H1 (cell line): ENCODE results near the gene IFT20.

Experiments used
- CREB1 ChIP-seq: IDR thresholded peaks from 2 replicates; pipeline ENCODE4 v1.6.1; 2012; ENCODE audit warnings: inconsistent platforms
- CTCF ChIP-seq, 3 experiments: IDR thresholded peaks; 1 replicate in 2 of 3; 2 replicates in 1 of 3; pipeline versions ENCODE4 v1.5.1 to v1.6.1; 2011; ENCODE audit warnings: low read length in 3 of 3, mild to moderate bottlenecking in 3 of 3, inconsistent platforms in 2 of 3, low read depth in 1 of 3, moderate library complexity in 1 of 3; ENCODE audit not compliant: insufficient read depth in 1 of 3; ENCODE audit errors: control extremely low read depth in 1 of 3
- POLR2A ChIP-seq, 2 experiments: IDR thresholded peaks; 1 replicate in 1 of 2; 2 replicates in 1 of 2; pipeline ENCODE4 v1.6.1; 2011; ENCODE audit warnings: low read depth in 2 of 2, low read length in 2 of 2, mild to moderate bottlenecking in 2 of 2; ENCODE audit errors: control extremely low read depth in 1 of 2
- RBBP5 ChIP-seq: IDR thresholded peaks from 2 replicates; pipeline ENCODE4 v1.7.1; 2012; ENCODE audit warnings: low read depth, mild to moderate bottlenecking, inconsistent platforms, low read length, moderate library complexity, borderline replicate concordance
- SIN3A ChIP-seq, 2 experiments: IDR thresholded peaks in 1 of 2; conservative IDR thresholded peaks in 1 of 2; 2 replicates each; pipeline ENCODE4 v1.6.1; 2011 to 2012; ENCODE audit warnings: low read length in 2 of 2, improper control_type of control experiment in 1 of 2, low read depth in 1 of 2, mild to moderate bottlenecking in 1 of 2
- SP1 ChIP-seq: IDR thresholded peaks from 2 replicates; pipeline ENCODE4 v1.6.1; 2011; ENCODE audit warnings: low read depth, low read length

- TF ChIP-seq POLR2A (IDR thresholded peaks at IDR 0.05; ENCODE audit: control extremely low read depth in 1 of 2, low read depth in 2 of 2, low read length in 2 of 2) (no peak), CTCF (IDR thresholded peaks at IDR 0.05; ENCODE audit: control extremely low read depth in 1 of 3, insufficient read depth in 1 of 3, low read depth in 1 of 3, low read length in 3 of 3) (peak; percentile 10 to 47 (median 16); a peak in 2 of 4 replicates), SP1 (no peak), RBBP5 (no peak), CREB1 (no peak), SIN3A (conservative IDR thresholded peaks at IDR 0.05 in 1 of 2, IDR thresholded peaks at IDR 0.05 in 1 of 2; ENCODE audit: low read depth in 1 of 2, low read length in 2 of 2) (no peak)
These were observed 31.3 kb upstream of the IFT20 start for GRCh38 chr17:28366605-28367004.
